SHP77 (cell line): ENCODE results near the gene RNMT.
"Not testable (repeated sequence)": the region's sequence is repeated elsewhere in the genome, so short reads cannot be mapped to it uniquely, and the experiment has no call there.

Experiments
- DNase-seq, 2 experiments: peaks; one replicate each; lab custom pipeline; 2025; lab: John Stamatoyannopoulos, UW

RNMT gene

DNA sequence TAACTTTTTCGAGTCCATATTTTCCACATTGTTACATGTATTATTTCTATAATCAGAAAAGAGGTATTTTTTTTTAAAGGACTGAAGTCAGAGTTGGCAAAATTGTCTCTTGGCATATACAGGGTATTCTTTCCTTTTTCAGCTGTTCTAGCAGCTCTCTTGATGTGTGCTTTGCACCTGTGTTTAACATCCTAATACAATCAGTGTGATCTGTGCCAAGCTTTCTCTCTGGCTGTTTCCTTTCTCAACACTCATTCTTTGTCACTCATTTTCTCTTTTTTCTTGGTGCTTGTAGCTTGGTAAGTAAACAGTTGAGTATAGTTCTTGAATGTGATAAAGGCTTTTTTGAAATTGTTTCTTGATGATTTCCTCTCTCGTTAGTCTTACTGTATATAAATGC lies 9.2 kb downstream of the RNMT start:
- no peak for DNase-seq

DNA sequence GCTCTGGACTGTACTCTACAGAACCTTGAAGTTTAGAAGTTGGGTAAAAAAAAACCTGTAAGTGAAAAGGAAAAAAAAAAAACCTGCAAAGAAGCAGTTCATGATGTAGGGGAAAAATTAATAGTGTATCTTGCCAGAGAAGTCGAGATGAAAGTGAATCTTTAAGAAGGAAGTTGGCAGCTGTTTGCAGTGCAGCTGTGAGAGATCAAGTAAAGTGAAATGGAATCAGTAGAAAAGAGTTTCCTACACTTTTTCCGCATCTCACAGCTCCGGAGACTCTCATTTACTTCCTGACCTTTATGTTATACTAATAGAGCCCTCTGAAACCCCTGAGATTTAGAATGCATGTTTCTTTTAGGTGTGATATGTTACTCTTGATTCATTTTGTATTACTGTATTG lies 19.2 kb downstream of the RNMT start:
- no peak for DNase-seq

- no peak for DNase-seq
These were observed 20.2 kb downstream of the RNMT start for GRCh38 chr18:13746633-13747032.

DNA sequence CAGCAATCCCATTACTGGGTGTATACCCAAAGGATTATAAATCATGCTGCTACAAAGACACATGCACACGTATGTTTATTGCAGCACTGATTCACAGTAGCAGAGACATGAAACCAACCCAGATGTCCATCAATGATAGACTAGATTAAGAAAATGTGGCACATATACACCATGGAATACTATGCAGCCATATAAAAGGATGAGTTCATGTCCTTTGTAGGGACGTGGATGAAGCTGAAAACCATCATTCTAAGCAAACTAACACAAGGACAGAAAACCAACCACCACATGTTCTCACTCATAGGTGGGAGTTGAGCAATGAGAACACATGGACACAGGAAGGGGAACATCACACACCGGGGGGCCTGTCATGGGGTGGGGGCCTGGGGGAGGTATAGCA lies 25.1 kb downstream of the RNMT start:
- DNase-seq, result not testable (repeated sequence)

- no peak for DNase-seq
These were observed 29.8 kb downstream of the RNMT start for GRCh38 chr18:13756261-13756660.

- no peak for DNase-seq
These were observed 30.2 kb downstream of the RNMT start for GRCh38 chr18:13756671-13757070.

- no peak for DNase-seq
These were observed 32.1 kb downstream of the RNMT start for GRCh38 chr18:13758622-13759021.

- DNase-seq, result no peak
These were observed 33.6 kb downstream of the RNMT start for GRCh38 chr18:13760047-13760446.

DNA sequence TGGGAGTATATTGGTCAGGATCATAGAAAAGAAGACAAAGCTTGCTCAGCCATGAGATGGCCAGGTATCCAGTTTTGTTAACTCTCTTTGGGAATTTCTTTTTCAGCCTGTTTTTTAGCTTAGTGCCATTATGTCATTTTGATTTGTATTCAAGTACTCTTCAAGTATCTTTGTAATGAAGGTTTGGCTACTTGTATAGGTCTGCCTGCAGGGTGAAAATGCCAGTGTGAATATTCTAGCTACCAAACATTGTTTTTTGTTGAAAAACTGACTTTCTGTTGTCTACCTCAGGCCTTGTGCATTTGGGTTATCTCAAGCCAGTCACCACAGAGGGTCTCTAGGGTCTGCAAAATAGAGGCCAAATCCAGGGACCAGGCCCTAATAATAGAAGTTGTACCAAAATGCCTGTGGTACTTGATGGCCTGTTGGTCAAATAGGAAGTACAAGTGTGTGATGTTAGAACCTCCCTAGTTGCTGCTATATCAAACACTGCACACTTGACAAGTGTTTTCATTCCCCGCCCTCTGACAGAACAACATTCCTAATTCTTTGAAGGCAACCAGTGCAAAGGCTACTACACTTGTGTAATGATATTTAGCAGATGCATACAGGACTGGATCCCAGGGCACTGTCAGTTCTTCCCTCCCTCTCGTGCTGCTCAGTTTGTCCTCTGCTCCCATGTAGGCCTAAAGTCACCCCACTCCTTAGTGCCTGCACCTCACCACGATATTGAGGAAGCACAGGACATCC lies 36.4 kb downstream of the RNMT start:
- DNase-seq, result no peak

DNA sequence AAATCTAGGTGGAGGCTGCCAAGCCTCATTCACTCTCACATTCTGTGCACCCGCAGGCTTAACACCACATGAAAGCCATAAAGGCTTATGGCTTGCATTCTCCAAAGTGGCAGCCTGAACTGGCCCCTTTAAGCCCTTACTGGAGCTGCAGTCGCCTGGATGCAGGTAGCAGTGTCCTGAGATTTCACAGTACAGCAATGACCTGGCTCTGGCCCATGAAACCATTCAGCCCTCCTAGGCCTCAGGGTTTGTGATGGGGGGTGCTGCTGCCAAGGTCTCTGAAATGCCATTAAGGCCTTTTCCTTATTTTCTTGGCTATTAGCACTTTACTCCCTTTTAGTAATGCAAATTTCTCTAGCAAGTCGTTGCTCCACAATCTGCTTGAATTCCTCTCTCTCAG lies 48.6 kb downstream of the RNMT start:
- DNase-seq, result no peak

GRCh38 chr18:13791181-13791580 lies 64.7 kb downstream of the RNMT start:
- DNase-seq, result no peak

DNA sequence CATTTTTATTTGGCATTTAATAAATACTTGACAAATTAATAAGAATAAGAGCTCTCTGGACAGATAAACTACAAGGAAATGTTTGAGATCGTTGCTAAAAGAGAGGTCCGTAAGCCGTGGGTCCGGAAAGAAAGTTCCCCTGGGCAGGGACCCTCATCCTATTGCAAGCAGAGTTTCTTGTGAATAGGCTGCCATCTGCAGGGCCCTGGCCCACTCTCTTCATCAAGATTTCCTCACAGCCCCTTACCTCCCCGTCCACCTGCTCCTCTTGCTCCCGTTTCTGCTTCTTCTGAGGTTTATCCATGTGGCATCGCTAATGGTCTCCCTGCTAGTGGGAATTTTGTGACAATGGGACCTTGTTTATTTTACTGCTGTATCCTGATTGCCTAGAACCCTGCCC lies 67.3 kb downstream of the RNMT start:
- no peak for DNase-seq

- DNase-seq, result peak in 1 of 2 experiments; percentile 30
These were observed 70.0 kb downstream of the RNMT start for GRCh38 chr18:13796515-13796914.

DNA sequence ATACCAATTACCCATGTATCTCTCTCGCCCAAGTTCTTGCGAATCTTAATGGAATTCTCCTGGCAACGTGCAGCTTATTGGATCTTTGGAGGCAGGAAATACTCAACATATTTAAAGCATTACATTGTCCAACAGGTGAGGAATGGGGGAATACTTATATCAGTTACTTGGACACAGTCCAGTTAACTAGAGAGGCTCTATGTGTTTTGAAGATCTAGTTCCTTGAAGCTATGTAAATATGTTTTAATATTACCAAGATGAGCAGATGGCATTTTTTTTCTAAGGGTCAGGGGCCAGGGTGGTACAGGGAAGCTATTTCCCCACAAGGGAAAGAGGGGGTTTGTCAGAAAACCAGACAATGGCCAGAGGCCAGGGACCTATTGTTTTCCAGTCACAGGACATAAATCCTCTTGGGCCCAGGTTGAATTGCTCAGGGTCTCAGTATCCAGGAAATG lies 70.7 kb downstream of the RNMT start:
- DNase-seq, result no peak

- no peak for DNase-seq
These were observed 72.9 kb downstream of the RNMT start for GRCh38 chr18:13799396-13799795.

- peak; percentile 67 to 78 for DNase-seq
These were observed 74.2 kb downstream of the RNMT start for GRCh38 chr18:13800505-13801259.

- no peak for DNase-seq
These were observed 74.8 kb downstream of the RNMT start for GRCh38 chr18:13801260-13801601.

- DNase-seq, result no peak
These were observed 77.8 kb downstream of the RNMT start for GRCh38 chr18:13804305-13804704.

DNA sequence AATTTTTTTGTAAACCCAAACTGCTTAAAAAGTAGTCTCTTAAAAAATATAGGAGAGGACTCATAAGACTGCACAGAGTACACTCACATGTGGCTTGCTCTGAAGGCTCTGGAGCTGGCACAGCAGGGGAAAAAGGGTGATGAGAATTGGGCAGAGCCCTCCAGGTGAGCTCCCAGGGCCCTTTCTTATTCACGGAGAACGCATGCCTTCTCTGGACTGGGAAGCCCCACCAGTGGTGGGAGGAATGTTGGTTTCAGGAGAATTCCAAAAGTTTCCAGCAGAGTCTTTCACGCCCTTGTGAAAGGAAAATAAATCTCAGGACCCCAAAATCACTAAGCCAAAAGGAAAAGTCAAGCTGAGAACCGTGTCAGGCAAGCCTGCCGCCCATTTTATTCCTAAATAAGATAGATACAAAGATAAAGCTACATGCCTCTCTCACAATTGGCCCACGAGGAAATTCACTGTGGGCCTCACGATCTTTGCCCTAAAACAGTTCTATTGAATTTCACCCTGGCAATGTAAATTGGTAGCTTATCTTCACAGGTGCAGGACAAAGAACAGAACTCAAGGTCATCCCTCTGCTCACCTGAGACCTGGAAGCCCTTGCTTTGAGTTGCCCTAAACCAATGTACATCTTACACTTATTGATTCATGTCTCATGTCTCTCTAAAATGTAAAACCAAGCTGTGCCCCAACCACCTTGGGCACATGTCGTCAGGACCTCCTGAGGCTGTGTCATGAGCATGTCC lies 82.0 kb downstream of the RNMT start:
- DNase-seq, result no peak

- DNase-seq, result no peak
These were observed 82.6 kb downstream of the RNMT start for GRCh38 chr18:13809043-13809430.

DNA sequence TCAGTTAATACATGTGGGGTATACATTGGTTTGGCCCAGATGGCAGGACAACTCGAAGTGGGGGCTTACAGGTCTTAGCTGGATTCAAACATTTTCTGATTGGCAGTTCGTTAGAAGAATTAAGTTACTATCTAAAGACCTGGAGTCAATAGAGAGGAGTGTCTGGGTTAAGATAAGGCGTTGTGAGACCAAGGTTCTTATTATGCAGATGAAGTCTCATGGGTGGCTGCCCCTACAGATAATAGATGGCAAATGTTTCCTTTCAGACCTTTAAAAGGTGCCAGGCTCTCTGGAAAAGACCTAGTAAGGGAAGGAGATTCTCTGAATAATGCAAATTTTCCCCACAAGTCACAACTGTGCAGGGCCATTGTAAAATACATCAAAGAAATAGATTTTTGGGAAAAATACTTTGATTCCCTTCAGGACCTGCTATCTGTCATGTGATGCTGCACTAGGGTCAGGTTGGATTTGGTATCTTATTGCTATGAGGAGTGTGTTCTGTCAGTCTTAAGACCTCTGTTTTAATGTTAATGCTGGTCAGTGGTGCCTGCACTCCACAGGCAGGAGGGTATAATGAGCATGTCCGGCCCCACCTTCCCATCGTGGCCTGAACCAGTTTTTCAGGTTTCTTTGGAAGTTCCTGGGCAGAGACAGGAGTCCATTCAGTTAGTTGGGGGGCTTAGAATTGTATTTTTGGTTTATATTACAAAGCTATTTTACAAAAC lies 83.2 kb downstream of the RNMT start:
- no peak for DNase-seq

- no peak for DNase-seq
These were observed 84.5 kb downstream of the RNMT start for GRCh38 chr18:13810950-13811485.
